K562 (cell line): ENCODE data around the gene TMEM167B. TPM values are rescaled to one million over a fixed set of nuclear protein-coding genes. Genes with fewer than 3 reads are reported as not detected.

ENCODE experiments used
- ATAC-seq: fragments of 200-7000 bp; cut with Tn5 transposase; 3 replicates; pipeline ENCODE4 v1.9.1; 2020; ENCODE audit warnings: moderate library complexity
- BruUV-seq: library from RNA; stranded (reverse); fragments of 400-500 nt; replicated peaks from 2 replicates; lab custom pipeline; 2021; lab: Mats Ljungman, UMichigan
- CTCF ChIA-PET: fragments of 300-600 bp; formaldehyde crosslinking; extraction: SDS; loops from one replicate; lab custom pipeline; 2021; ENCODE audit warnings: low intra/inter-chr PET ratio; lab: Yijun Ruan, JAX
- POLR2A ChIA-PET: fragments of 300-600, 350-650 bp; sonication (Branson Sonifier 250); formaldehyde crosslinking; extraction: SDS; loops from one replicate; lab custom pipeline; 2021; ENCODE audit warnings: antibody characterized with exemption, inconsistent platforms; lab: Yijun Ruan, JAX
- DNase-seq, 4 experiments: peaks; one replicate each; pipeline versions ENCODE4 v3.0.0 to v3.0.0-alpha.2; 2011 to 2018; ENCODE audit warnings: low spot score in 3 of 4, mixed read lengths in 3 of 4; ENCODE audit errors: extremely low read depth in 1 of 4
- FAIRE-seq: peaks from 2 replicates; lab custom pipeline; 2011; peaks lifted over from hg19 to GRCh38; lab: Jason Lieb, UNC
- H2AFZ ChIP-seq: 2 replicates; pipeline ENCODE4 v1.6.0; 2011; ENCODE audit warnings: low read depth, low read length, control low read depth, inconsistent platforms
- H3K27ac ChIP-seq: fragments of 200-600 bp; 3 replicates; pipeline ENCODE4 v1.8.0; 2011; ENCODE audit warnings: low read depth, mild to moderate bottlenecking, control low read depth, inconsistent platforms, low read length, moderate library complexity, mixed read lengths; ENCODE audit errors: extremely low read depth
- H3K27me3 ChIP-seq, 2 experiments: fragments of 300-600 bp in 1 of 2; 2 replicates in 1 of 2; 3 replicates in 1 of 2; pipeline versions ENCODE4 v1.6.0 to v1.8.0; 2011; ENCODE audit warnings: inconsistent platforms in 2 of 2, low read length in 2 of 2, mild to moderate bottlenecking in 1 of 2, mixed read lengths in 1 of 2, moderate library complexity in 1 of 2; ENCODE audit not compliant: control insufficient read depth in 2 of 2, insufficient read depth in 2 of 2
- H3K36me3 ChIP-seq: fragments of 300-600 bp; 3 replicates; pipeline ENCODE4 v1.8.0; 2011; ENCODE audit warnings: mild to moderate bottlenecking, low read length, inconsistent platforms; ENCODE audit not compliant: control insufficient read depth, insufficient read depth
- H3K4me1 ChIP-seq, 2 experiments: fragments of 200-600 bp in 1 of 2; replicated peaks in 1 of 2; 2 replicates in 1 of 2; 3 replicates in 1 of 2; pipeline versions ENCODE4 v1.5.1 to v1.8.0; 2011; ENCODE audit warnings: inconsistent platforms in 2 of 2, low read length in 2 of 2, mild to moderate bottlenecking in 1 of 2, mixed read lengths in 1 of 2, moderate library complexity in 1 of 2; ENCODE audit not compliant: control insufficient read depth in 2 of 2, insufficient read depth in 2 of 2
- H3K4me2 ChIP-seq: 2 replicates; pipeline ENCODE4 v1.6.1; 2011; ENCODE audit warnings: low read length, control low read depth, inconsistent platforms, mixed read lengths; ENCODE audit not compliant: insufficient read depth
- H3K4me3 ChIP-seq: fragments of 200-600 bp; sonication (generic), shearing (Covaris generic); 2 replicates; pipeline ENCODE4 v1.5.1; 2016; ENCODE audit warnings: control low read depth, inconsistent platforms
- H3K79me2 ChIP-seq: fragments of 200-600 bp; 3 replicates; pipeline ENCODE4 v1.8.0; 2011; ENCODE audit warnings: low read length, inconsistent platforms; ENCODE audit not compliant: control insufficient read depth, insufficient read depth
- H3K9ac ChIP-seq, 2 experiments: 2 replicates each; pipeline versions ENCODE4 v1.6.0 to v1.6.1; 2011; ENCODE audit warnings: low read depth in 2 of 2, low read length in 2 of 2, control low read depth in 1 of 2, inconsistent platforms in 1 of 2, mild to moderate bottlenecking in 1 of 2, mixed read lengths in 1 of 2; ENCODE audit not compliant: insufficient read depth in 1 of 2
- H3K9me1 ChIP-seq: one replicate; pipeline ENCODE4 v1.6.0; 2011; ENCODE audit warnings: inconsistent platforms, mild to moderate bottlenecking, low read length, moderate library complexity; ENCODE audit not compliant: control insufficient read depth, insufficient read depth
- H3K9me3 ChIP-seq: replicated peaks from 2 replicates; pipeline ENCODE4 v1.5.1; 2011; ENCODE audit warnings: low read depth, low read length, inconsistent platforms; ENCODE audit not compliant: control insufficient read depth, insufficient read depth
- H4K20me1 ChIP-seq: replicated peaks from 2 replicates; pipeline ENCODE4 v1.6.1; 2011; ENCODE audit warnings: low read length, inconsistent platforms, mixed read lengths; ENCODE audit not compliant: control insufficient read depth, insufficient read depth
- CHD2 ChIP-seq: IDR thresholded peaks from 2 replicates; pipeline ENCODE4 v1.6.1; 2011; ENCODE audit warnings: low read depth, low read length
- EGR1 ChIP-seq: fragments of 450-650 bp; conservative IDR thresholded peaks from 2 replicates; pipeline ENCODE4 v1.6.1; 2017; ENCODE audit warnings: mild to moderate bottlenecking
- GATA2 ChIP-seq: sonication (generic); formaldehyde crosslinking; IDR thresholded peaks from 2 replicates; pipeline ENCODE4 v1.4.0; 2020; ENCODE audit warnings: mild to moderate bottlenecking, missing genetic modification reagents
- NCOR1 ChIP-seq: fragments of 450-650 bp; IDR thresholded peaks from 2 replicates; pipeline ENCODE4 v1.6.1; 2016; ENCODE audit warnings: mild to moderate bottlenecking, moderate library complexity
- NFE2 ChIP-seq: IDR thresholded peaks from 2 replicates; pipeline ENCODE4 v1.6.1; 2014; ENCODE audit warnings: antibody characterized with exemption, low read depth
- SPI1 ChIP-seq: IDR thresholded peaks from 2 replicates; pipeline ENCODE4 v1.6.1; 2011; ENCODE audit warnings: low read depth, low read length, control low read depth, borderline replicate concordance
- U2AF1 ChIP-seq: fragments of 200-400 bp; formaldehyde crosslinking; optimal IDR thresholded peaks from 2 replicates; pipeline ENCODE3; 2017; ENCODE audit warnings: mild to moderate bottlenecking, low read depth, low read length, moderate library complexity
- ZNF507 ChIP-seq: conservative IDR thresholded peaks from 2 replicates; pipeline ENCODE4 v1.6.1; 2017; ENCODE audit warnings: missing genetic modification characterization, missing compliant biosample characterization
- WGBS: fragments of 100-300 bp; shearing (Covaris generic); methylation state at CpG from one replicate; pipeline ENCODE4 v1.1.6; 2016; ENCODE audit warnings: low coverage, mixed read lengths; ENCODE audit not compliant: insufficient coverage; ENCODE audit errors: missing lambda C conversion rate; 5-methylcytosine and 5-hydroxymethylcytosine counted together
- in situ Hi-C: fragments of 300-500 bp; cut with MboI; formaldehyde crosslinking; loops from 4 replicates; pipeline ENCODE4 v1.15.0; 2018; ENCODE audit warnings: inconsistent platforms, mixed read lengths
- intact Hi-C: fragments of 100-400 bp; cut with micrococcal nuclease; formaldehyde crosslinking; loops from 2 replicates; pipeline ENCODE4 v1.14.2; 2022
- polyA plus RNA-seq, 8 experiments: library from polyadenylated mRNA; depleted of rRNA in 4 of 8; stranded (reverse) in 5 of 8; unstranded in 3 of 8; fragments of >200 nt; fragmentation: Nextera tagmentation in 2 of 8; fragmentation: Illumina TruSeq in 1 of 8; extraction: Ambion mirVana in 2 of 8; extraction: Trizol in 1 of 8; gene quantifications; 2 replicates each; pipeline versions ENCODE4 v1.2.1 to v1.2.3, GENCODE V29; 2011 to 2014; ENCODE audit warnings: inconsistent platforms in 1 of 8, missing spikeins in 1 of 8
- total RNA-seq, 7 experiments: library from RNA; depleted of rRNA in 6 of 7; stranded (reverse); fragments of >200 nt in 6 of 7; fragmentation: Illumina TruSeq in 2 of 7; extraction: Trizol in 2 of 7; gene quantifications; 2 replicates each; pipeline versions ENCODE4 v1.2.1 to v1.2.3, GENCODE V29; 2011 to 2021; ENCODE audit warnings: low replicate concordance in 1 of 7

The TMEM167B gene
- total and polyA plus RNA-seq, 9 of the 15 experiments (the other 6 are each of a cell fraction or from before 2014, with no cell fraction given) = 17.2 to 36.4 (median 32.2) TPM

GRCh38 chr1:109133815-109134214 is 43.3 kb downstream of the TMEM167B start:
- H3K9me3 ChIP-seq = no peaks in the 10 kb centered on the region
- H3K9me1 ChIP-seq = no peaks in the 10 kb centered on the region
- peak overlapping the region; percentile 42; the same call in 1 of the 2 replicates for H3K4me2 ChIP-seq
- intact Hi-C loops (loop anchor here (5.0 kb wide), 1 partner anchor 58 kb away; no protein-coding TSS in a partner anchor), in situ Hi-C loops (no loop called here)
- no peaks in the 10 kb centered on the region for H3K79me2 ChIP-seq
- BruUV-seq = no TSS peak
- TF ChIP-seq EGR1 = peak; percentile 79
- TF ChIP-seq NCOR1 = no peak
- TF ChIP-seq U2AF1 = no peak
- peak; percentile 19; the same call in 1 of the 2 replicates for TF ChIP-seq ZNF507
- TF ChIP-seq NFE2 = 0 out of 2 replicates have a peak, but pooled peaks have one; percentile 6
- peak; percentile 52; the same call in 1 of the 2 replicates for TF ChIP-seq SPI1
- TF ChIP-seq CHD2 = no peak
- no peak for TF ChIP-seq GATA2 (CRISPR knock-in tag)
- H3K4me3 ChIP-seq = no peak overlapping the region
- WGBS = 74% methylated on average over 2 of the region's 2 CpGs
- no peaks in the 10 kb centered on the region for H3K27me3 ChIP-seq
- ChIA-PET CTCF (no interaction called here), POLR2A (interaction anchor here (0.7 to 2.3 kb wide), 4 partner anchors 15 to 173 kb away, joined by 3 to 18 read pairs (median 7); no protein-coding TSS in a partner anchor)
- no peaks in the 10 kb centered on the region for H3K36me3 ChIP-seq
- H2AFZ ChIP-seq = no peak overlapping the region
- no peak for FAIRE-seq
- H3K4me1 ChIP-seq = peaks cover 27 to 32% of the 10 kb centered on the region in 2 experiments; a peak in 3 of 5 replicates
- ATAC-seq = no peak
- H4K20me1 ChIP-seq = no peaks in the 10 kb centered on the region
- DNase-seq = no peak
- H3K9ac ChIP-seq = no peak overlapping the region
- H3K27ac ChIP-seq = no peak overlapping the region
